SK-N-SH (cell line): ENCODE measurements around the gene CAPS2. TPM values are rescaled to one million over a fixed set of nuclear protein-coding genes. Genes with fewer than 3 reads are reported as not detected.

ENCODE experiments used
- CTCF ChIA-PET: fragments of 300-600, 350-600 bp; formaldehyde crosslinking; extraction: SDS; loops from one replicate; lab custom pipeline; 2021; lab: Yijun Ruan, JAX
- POLR2A ChIA-PET: fragments of 350-600 bp; sonication (Branson Sonifier 250); formaldehyde crosslinking; extraction: SDS; loops from one replicate; lab custom pipeline; 2020; ENCODE audit warnings: antibody characterized with exemption, inconsistent platforms; lab: Yijun Ruan, JAX
- DNase-seq: peaks from one replicate; pipeline ENCODE4 v3.0.0; 2012
- H2AFZ ChIP-seq: fragments of 200-600 bp; sonication (generic); 2 replicates; pipeline ENCODE4 v1.8.1; 2016; ENCODE audit warnings: antibody characterized with exemption, mild to moderate bottlenecking, low read depth
- H3F3A ChIP-seq: fragments of 200-600 bp; sonication (generic); replicated peaks from 2 replicates; pipeline ENCODE3; 2016; ENCODE audit warnings: antibody characterized with exemption, mild to moderate bottlenecking; ENCODE audit not compliant: insufficient read depth
- H3K27ac ChIP-seq, 2 experiments: fragments of 200-500 bp in 1 of 2; fragments of 200-600 bp in 1 of 2; sonication (Bioruptor generic) in 1 of 2; sonication (generic), shearing (Covaris generic) in 1 of 2; 2 replicates each; pipeline versions ENCODE4 v1.5.1 to v1.6.1; 2014 to 2016; ENCODE audit warnings: low read depth in 2 of 2, inconsistent platforms in 1 of 2, low read length in 1 of 2, mild to moderate bottlenecking in 1 of 2, mixed read lengths in 1 of 2
- H3K27me3 ChIP-seq: fragments of 200-600 bp; sonication (generic), shearing (Covaris generic); 2 replicates; pipeline ENCODE4 v1.6.1; 2016; ENCODE audit warnings: mixed run types; ENCODE audit not compliant: insufficient read depth
- H3K36me3 ChIP-seq, 2 experiments: fragments of 200-500 bp in 1 of 2; fragments of 200-600 bp in 1 of 2; sonication (Bioruptor generic) in 1 of 2; sonication (generic) in 1 of 2; replicated peaks in 1 of 2; 2 replicates each; pipeline versions ENCODE3 to v1.5.1; 2014 to 2016; ENCODE audit warnings: low read length in 1 of 2, mild to moderate bottlenecking in 1 of 2; ENCODE audit not compliant: insufficient read depth in 2 of 2, control insufficient read depth in 1 of 2
- H3K4me1 ChIP-seq, 2 experiments: fragments of 200-500 bp in 1 of 2; fragments of 200-600 bp in 1 of 2; sonication (Bioruptor generic) in 1 of 2; sonication (generic), shearing (Covaris generic) in 1 of 2; 2 replicates each; pipeline versions ENCODE4 v1.5.1 to v1.6.1; 2014 to 2016; ENCODE audit warnings: low read depth in 1 of 2, low read length in 1 of 2, mixed run types in 1 of 2; ENCODE audit not compliant: insufficient read depth in 2 of 2, control insufficient read depth in 1 of 2
- H3K4me2 ChIP-seq: fragments of 200-600 bp; sonication (generic), shearing (Covaris generic); 2 replicates; pipeline ENCODE4 v1.6.1; 2017; ENCODE audit warnings: mixed run types
- H3K4me3 ChIP-seq, 2 experiments: fragments of 200-500 bp in 1 of 2; fragments of 200-600 bp in 1 of 2; sonication (Bioruptor generic) in 1 of 2; sonication (generic), shearing (Covaris generic) in 1 of 2; 2 replicates each; pipeline versions ENCODE4 v1.5.1 to v1.8.1; 2014 to 2016; ENCODE audit warnings: low read depth in 2 of 2, inconsistent platforms in 1 of 2, low read length in 1 of 2, mild to moderate bottlenecking in 1 of 2, mixed read lengths in 1 of 2, moderate library complexity in 1 of 2
- H3K79me2 ChIP-seq: fragments of 200-600 bp; sonication (generic); 2 replicates; pipeline ENCODE4 v1.8.1; 2017; ENCODE audit warnings: mild to moderate bottlenecking; ENCODE audit not compliant: insufficient read depth
- H3K9ac ChIP-seq: fragments of 200-600 bp; sonication (generic); 2 replicates; pipeline ENCODE4 v1.6.1; 2017; ENCODE audit warnings: mixed run types
- H3K9me2 ChIP-seq: fragments of 200-600 bp; sonication (generic); 2 replicates; pipeline ENCODE4 v1.6.1; 2017; ENCODE audit warnings: mixed run types
- H3K9me3 ChIP-seq: fragments of 200-600 bp; sonication (generic); 2 replicates; pipeline ENCODE4 v1.6.1; 2017; ENCODE audit warnings: mixed run types, mild to moderate bottlenecking, moderate library complexity
- H4K20me1 ChIP-seq: fragments of 200-600 bp; sonication (generic); 2 replicates; pipeline ENCODE4 v1.6.1; 2017; ENCODE audit warnings: mild to moderate bottlenecking, mixed run types; ENCODE audit not compliant: insufficient read depth
- EP300 ChIP-seq, 2 experiments: IDR thresholded peaks; 2 replicates each; pipeline versions ENCODE4 v1.4.0 to v1.6.1; 2012; ENCODE audit warnings: borderline replicate concordance in 1 of 2, low read depth in 1 of 2, low read length in 1 of 2
- FOSL2 ChIP-seq: IDR thresholded peaks from 2 replicates; pipeline ENCODE4 v1.4.0; 2012; ENCODE audit warnings: low read depth, mild to moderate bottlenecking, moderate library complexity, borderline replicate concordance
- FOXM1 ChIP-seq: IDR thresholded peaks from 2 replicates; pipeline ENCODE4 v1.4.0; 2012; ENCODE audit warnings: low read depth, mild to moderate bottlenecking
- MXI1 ChIP-seq: IDR thresholded peaks from 2 replicates; pipeline ENCODE4 v1.6.1; 2012; ENCODE audit warnings: mild to moderate bottlenecking, low read depth, low read length, improper control_type of control experiment
- NRF1 ChIP-seq: IDR thresholded peaks from 2 replicates; pipeline ENCODE4 v1.6.1; 2012; ENCODE audit warnings: low read depth, mild to moderate bottlenecking, low read length
- POLR2AphosphoS5 ChIP-seq: IDR thresholded peaks from 2 replicates; pipeline ENCODE4 v1.6.1; 2012; ENCODE audit warnings: low read depth, low read length
- RCOR1 ChIP-seq: fragments of 150-350 bp; IDR thresholded peaks from 2 replicates; pipeline ENCODE4 v1.6.1; 2017; ENCODE audit warnings: antibody characterized with exemption, low read length
- RFX5 ChIP-seq: IDR thresholded peaks from 2 replicates; pipeline ENCODE4 v1.6.1; 2012; ENCODE audit warnings: mild to moderate bottlenecking, improper control_type of control experiment, low read length
- RXRA ChIP-seq: IDR thresholded peaks from 2 replicates; pipeline ENCODE4 v1.4.0; 2012; ENCODE audit warnings: low read depth, mild to moderate bottlenecking, borderline replicate concordance
- SMC3 ChIP-seq: IDR thresholded peaks from 2 replicates; pipeline ENCODE4 v1.6.1; 2012; ENCODE audit warnings: low read depth, low read length, improper control_type of control experiment
- WGBS: methylation state at CpG from one replicate; pipeline ENCODE4 v1.1.6; 2017; ENCODE audit warnings: low lambda C conversion rate; 5-methylcytosine and 5-hydroxymethylcytosine counted together
- polyA plus RNA-seq, 3 experiments: library from polyadenylated mRNA; depleted of rRNA; stranded (reverse); fragments of >200 nt; gene quantifications; 2 replicates each; pipeline ENCODE4 v1.2.3, GENCODE V29; 2012
- TF ChIP-seq, protein P1 (sequence below): IDR thresholded peaks from 2 replicates; pipeline ENCODE4 v1.4.0; 2012; ENCODE audit warnings: low read depth, borderline replicate concordance

CAPS2 gene
- polyA plus RNA-seq, 1 of the 3 experiments (the other 2 are of a cell fraction), result 5.7 TPM

GRCh38 chr12:75271576-75271975, 58.5 kb downstream of the CAPS2 start:
- Histone ChIP-seq H3K4me3 (no peak overlapping the region), H3K9ac (no peak overlapping the region), H3K4me2 (no peak overlapping the region), H3K9me2 (no peaks in the 10 kb centered on the region; the same call in 1 of the 2 replicates), H3K27me3 (no peaks in the 10 kb centered on the region), H3K36me3 (no peaks in the 10 kb centered on the region), H3K27ac (no peak overlapping the region), H4K20me1 (no peaks in the 10 kb centered on the region), H3K79me2 (no peaks in the 10 kb centered on the region), H3F3A (no peaks in the 10 kb centered on the region), H3K9me3 (no peaks in the 10 kb centered on the region), H2AFZ (no peak overlapping the region), H3K4me1 (no peaks in the 10 kb centered on the region)
- 57% methylated on average over 5 of the region's 5 CpGs for WGBS
- DNase-seq, result no peak
- POLR2A ChIA-PET, result no interaction called here
- TF ChIP-seq NRF1, result no peak
- TF ChIP-seq FOXM1, result no peak
- TF ChIP-seq, protein P1, sequence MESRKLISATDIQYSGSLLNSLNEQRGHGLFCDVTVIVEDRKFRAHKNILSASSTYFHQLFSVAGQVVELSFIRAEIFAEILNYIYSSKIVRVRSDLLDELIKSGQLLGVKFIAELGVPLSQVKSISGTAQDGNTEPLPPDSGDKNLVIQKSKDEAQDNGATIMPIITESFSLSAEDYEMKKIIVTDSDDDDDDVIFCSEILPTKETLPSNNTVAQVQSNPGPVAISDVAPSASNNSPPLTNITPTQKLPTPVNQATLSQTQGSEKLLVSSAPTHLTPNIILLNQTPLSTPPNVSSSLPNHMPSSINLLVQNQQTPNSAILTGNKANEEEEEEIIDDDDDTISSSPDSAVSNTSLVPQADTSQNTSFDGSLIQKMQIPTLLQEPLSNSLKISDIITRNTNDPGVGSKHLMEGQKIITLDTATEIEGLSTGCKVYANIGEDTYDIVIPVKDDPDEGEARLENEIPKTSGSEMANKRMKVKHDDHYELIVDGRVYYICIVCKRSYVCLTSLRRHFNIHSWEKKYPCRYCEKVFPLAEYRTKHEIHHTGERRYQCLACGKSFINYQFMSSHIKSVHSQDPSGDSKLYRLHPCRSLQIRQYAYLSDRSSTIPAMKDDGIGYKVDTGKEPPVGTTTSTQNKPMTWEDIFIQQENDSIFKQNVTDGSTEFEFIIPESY, result no peak
- TF ChIP-seq FOSL2, result no peak
- no peak for TF ChIP-seq RCOR1
- CTCF ChIA-PET, result no interaction called here

DNA sequence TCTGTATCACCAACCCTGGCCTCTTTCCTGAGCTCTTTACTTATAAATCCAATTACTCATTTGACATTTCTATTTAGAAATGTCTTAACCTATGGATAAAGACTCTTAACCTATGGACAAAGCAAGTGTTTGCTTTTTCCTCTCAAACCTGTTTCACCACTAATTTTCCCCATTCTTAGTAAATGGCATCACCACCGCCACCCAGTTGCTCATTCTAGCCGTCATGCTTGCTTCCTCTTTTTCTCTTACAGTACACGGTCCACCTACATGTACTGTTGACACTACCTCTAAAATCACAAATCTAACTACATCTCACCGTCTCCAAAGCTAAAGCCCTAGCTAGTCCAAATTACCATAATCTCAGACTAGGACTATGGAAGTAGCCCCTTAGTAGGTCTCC, 60.0 kb downstream of the CAPS2 start:
- H3K9me2 ChIP-seq, result no peaks in the 10 kb centered on the region; the same call in 1 of the 2 replicates
- no peak overlapping the region for H3K27ac ChIP-seq
- no peaks in the 10 kb centered on the region for H3K36me3 ChIP-seq
- 52% methylated on average over 4 of the region's 4 CpGs for WGBS
- no peaks in the 10 kb centered on the region for H3K9me3 ChIP-seq
- no peak overlapping the region for H3K9ac ChIP-seq
- H3K4me2 ChIP-seq, result no peak overlapping the region
- H3K4me1 ChIP-seq, result no peaks in the 10 kb centered on the region
- H3K4me3 ChIP-seq, result no peak overlapping the region
- CTCF ChIA-PET, result no interaction called here
- no peaks in the 10 kb centered on the region for H3K79me2 ChIP-seq
- H2AFZ ChIP-seq, result no peak overlapping the region
- H3K27me3 ChIP-seq, result no peaks in the 10 kb centered on the region
- no peak for TF ChIP-seq RFX5
- TF ChIP-seq SMC3, result no peak
- TF ChIP-seq, protein P1, result no peak
- no peak for TF ChIP-seq POLR2AphosphoS5
- no peak for TF ChIP-seq EP300 (IDR thresholded peaks at IDR 0.05; ENCODE audit: borderline replicate concordance in 1 of 2, low read depth in 1 of 2, low read length in 1 of 2)
- TF ChIP-seq RXRA, result no peak
- TF ChIP-seq MXI1, result no peak
- POLR2A ChIA-PET, result no interaction called here
- H3F3A ChIP-seq, result no peaks in the 10 kb centered on the region
- no peaks in the 10 kb centered on the region for H4K20me1 ChIP-seq
- no peak for DNase-seq
